Amniotic stem cell (primary cell): ENCODE results near the gene HECTD2.
"Not testable (repeated sequence)": the region's sequence is repeated elsewhere in the genome, so short reads cannot be mapped to it uniquely, and the experiment has no call there.

Experiments used
- DNase-seq: peaks from one replicate; lab custom pipeline; 2025; lab: John Stamatoyannopoulos, UW

HECTD2 gene

DNA sequence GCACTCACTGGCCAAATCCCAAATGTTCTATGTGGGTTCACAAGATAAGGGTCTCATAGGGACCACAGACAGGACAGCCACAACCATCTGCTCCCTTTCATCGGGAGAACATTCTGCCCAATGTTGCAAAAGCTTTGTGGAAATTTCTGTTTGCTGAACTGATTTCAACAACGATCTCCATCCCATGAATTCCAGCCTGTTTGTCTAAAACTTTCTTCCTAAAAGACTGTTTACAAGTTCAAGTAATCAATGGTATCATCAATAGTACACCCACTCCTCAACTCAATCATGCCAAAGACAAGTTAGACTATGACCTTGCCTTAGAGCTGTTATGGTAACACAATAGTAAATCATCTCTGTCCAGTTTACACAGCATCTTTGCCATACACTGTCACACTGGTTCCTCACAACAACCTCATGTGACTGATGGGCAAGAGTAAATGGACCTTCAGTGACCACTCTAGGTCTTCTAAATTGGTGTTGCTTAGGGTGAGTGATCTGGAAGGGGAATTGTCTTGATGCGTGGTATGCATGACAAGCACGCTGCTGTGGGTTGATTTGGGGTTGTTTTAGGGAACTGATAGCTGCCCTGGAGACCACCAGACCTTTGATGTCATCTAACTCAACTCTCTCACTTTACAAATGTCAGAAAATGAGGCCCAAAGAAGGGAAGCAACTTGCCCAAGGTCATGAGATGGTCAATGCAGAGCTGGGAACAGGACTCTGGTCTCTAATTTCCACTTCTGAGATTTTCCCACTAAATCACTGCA is 127.7 kb downstream of the HECTD2 start:
- DNase-seq: no peak

DNA sequence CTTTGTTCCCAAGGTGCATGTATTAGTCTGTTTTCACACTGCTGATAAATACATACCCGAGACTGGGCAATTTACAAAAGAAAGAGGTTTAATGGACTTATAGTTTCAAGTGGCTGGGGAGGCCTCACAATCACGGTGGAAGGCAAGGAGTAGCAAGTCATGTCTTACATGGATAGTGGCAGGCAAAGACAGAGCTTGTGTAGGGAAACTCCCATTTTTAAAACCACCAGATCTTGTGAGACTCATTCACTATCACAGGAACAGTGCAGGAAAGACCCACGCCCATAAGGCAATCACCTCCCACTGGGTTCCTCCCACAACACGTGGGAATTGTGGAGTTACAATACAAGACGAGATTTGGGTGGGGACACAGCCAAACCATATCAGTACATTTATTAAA is 129.8 kb downstream of the HECTD2 start:
- no peak for DNase-seq

DNA sequence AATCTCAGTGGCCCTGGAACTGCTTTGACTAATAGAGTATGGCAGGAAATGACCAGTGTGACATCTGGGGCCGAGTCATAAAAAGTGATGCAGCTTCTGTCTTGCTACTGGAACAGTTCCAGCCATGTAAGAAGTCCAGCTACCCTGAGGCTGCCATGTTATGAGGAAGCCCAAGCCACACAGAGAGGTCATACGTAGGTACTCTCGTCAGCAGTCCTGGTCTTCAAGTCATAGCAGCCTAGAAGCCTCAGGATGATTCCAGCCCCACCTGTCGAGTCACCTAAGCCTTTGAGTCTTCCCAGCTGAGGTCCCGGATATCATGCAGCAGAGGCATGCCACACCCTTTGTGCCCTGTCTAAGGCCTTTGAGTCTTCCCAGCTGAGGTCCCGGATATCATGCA is 130.6 kb downstream of the HECTD2 start:
- DNase-seq: no peak

GRCh38 chr10:91541481-91541880 is 131.3 kb downstream of the HECTD2 start:
- no peak for DNase-seq

- DNase-seq: no peak
Observed at GRCh38 chr10:91545384-91545783, 135.2 kb downstream of the HECTD2 start.

- DNase-seq: no peak
Observed at GRCh38 chr10:91545838-91546237, 135.7 kb downstream of the HECTD2 start.

GRCh38 chr10:91549262-91549661 is 139.1 kb downstream of the HECTD2 start:
- no peak for DNase-seq

GRCh38 chr10:91550021-91550420 is 139.9 kb downstream of the HECTD2 start:
- DNase-seq: no peak

DNA sequence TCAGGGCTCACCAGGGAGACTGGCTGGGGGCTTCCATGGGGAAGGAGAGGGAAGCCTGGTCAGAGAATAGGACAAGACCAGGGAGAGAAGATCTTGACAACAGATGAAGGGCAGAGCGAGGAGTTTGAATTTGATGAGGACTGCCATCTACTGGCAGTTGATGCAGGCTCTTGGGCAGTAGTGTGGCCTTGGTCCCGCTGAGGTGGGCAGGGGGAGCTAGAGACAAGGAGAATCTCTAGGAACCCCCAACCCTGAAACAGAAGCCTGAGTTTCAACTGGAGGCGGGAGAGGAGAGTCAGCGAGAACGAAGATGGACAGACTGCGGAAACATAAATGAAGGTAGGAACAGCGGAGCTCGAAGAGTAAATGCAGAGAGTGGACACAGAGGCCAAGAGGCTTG is 141.7 kb downstream of the HECTD2 start:
- no peak for DNase-seq

DNA sequence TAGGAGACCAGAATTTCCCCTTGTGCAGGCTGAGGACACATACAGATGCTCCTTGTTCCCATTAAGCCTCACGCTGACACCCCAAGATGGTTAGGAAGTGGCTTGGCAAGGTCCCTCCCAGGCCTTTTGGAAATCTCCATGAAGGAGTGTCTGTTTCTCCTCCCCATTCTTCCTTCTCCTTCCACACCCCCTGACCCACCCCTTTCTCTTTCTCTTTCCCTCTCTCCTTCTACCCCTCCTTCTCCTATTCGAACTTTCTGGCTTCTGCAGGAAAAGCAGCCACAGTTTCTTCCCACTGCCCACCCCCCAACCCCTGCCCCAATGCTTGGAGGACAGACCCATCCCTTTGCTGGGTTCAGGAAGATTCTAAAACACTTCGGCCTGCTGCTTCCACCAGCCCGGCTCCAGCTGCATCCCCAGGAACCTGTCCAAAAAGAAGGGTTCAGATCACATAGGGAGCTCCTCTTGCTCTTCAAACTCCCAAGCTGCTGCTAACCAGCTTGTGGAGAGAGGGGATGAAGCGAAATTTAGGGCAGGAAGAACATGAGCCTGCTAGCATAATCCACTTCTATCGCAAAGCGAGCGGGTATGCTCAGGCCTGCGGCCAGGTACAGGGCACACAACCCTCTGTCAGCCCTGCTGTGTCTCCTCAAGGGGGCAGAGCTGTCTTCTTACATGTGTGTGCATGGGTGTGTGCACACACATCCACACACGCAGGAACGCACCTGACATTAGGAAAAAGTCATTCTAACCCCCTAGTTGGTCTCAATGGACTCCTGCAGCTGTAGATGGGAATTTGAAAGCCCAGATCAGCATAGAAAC is 142.3 kb downstream of the HECTD2 start:
- DNase-seq: no peak

GRCh38 chr10:91555455-91555854 is 145.3 kb downstream of the HECTD2 start:
- DNase-seq: no peak

DNA sequence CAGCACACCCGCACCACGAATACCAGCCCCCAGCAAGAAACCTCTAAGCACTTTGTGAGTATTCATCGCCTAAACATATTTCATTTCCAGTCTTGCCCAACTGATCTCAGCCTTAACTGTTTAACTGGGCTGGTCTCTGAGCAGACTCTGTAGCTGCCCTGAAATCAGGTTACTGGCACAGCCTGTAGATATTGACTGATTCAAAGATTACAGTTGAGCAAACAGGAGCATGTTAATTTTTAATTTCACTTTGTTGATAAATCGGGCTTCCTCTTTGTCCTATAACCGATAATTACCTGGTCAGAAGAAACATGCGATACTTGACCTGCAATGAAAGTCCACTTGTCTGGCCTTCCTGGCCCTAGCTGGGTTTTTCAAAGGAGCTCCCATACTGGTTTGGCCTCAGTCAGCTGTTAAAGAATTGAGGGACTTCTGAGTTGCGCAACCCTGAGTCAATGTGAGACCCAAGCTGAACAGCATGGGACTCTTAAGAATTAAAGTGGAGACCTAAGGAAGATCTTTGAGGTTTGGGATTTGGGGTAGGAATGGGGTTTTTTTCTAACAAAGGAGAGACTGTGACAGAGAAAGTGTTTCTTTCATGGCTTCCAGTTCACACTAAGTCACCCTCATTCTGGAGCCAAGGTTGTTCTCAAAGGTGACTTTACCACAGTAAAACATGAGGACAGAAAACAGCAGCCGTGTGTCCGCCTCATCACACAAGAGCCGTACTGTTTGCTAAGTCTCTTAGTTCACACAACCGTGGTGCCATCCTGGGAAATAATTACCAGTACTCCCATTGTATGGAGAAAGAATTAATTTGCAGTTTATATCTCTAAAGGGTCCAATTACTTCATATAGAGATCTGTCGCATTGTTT is 146.8 kb downstream of the HECTD2 start:
- DNase-seq: no peak

DNA sequence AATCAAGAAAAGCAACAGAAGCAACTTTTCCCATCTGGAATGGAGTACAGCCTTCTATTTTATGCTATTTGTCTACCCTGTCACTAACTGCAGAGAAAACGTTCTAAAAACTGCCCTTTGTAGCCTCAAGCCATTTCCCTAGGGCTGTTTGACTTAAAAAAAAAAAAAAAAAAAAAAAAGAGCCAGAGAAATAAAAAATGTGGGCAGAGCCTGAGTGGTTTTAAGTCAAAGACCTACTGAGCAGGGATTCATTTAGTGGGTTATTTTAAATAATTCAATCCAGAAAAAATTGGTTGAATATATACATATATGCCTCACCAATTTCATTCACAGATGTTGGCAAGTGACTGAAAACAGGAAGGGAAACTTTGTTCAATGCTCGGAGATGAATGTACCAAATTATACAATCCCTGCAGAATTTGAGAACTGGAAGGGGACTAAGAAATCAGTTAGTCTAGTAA is 147.5 kb downstream of the HECTD2 start:
- no peak for DNase-seq

DNA sequence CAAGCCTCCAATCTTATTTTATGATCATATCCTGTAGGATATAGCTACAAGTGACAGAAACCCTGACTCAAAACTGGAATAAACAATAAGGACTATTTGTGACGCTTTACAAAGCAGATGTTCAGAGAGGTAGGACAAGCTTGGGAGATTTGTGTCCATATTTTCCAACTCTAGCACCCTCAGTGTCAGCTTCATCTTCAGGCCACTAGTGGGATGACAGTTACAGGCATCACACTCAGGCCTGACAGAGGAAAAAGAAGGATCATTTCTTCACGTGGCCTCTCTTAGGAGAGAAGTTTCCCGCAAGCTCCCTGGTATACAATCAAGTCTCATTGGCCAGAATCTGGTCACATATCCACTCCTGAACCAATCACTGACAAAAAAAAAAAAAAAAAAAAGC is 148.3 kb downstream of the HECTD2 start:
- no peak for DNase-seq

DNA sequence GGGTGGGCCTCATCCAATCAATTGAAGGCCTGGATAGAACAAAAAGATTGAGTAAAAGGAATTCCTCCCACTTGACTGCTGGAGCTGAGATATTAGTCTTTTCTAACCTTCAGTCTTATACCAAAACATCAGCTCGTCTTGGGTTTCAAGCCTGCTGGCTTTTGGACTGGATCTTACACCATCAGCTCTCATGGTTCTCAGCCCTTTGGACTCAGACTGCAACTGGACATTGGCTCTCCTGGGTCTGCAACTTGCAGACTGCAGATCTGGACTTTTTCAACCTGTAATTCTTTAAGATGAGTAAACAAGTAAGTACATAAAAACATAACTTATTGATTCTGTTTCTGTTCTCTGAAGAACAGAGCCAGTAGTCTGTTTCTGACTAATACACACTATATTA is 149.0 kb downstream of the HECTD2 start:
- no peak for DNase-seq

GRCh38 chr10:91559750-91560149 is 149.6 kb downstream of the HECTD2 start:
- no peak for DNase-seq

- not testable (repeated sequence) for DNase-seq
Observed at GRCh38 chr10:91560827-91561226, 150.7 kb downstream of the HECTD2 start.

GRCh38 chr10:91562839-91563581 is 152.9 kb downstream of the HECTD2 start:
- DNase-seq: no peak

GRCh38 chr10:91564026-91564425 is 153.9 kb downstream of the HECTD2 start:
- DNase-seq: no peak
